ENCODE data around the gene PKIG. TPM values are rescaled to one million over a fixed set of nuclear protein-coding genes. Genes with fewer than 3 reads are reported as not detected.

The PKIG gene
- polyA plus RNA-seq, 1 donor from 2014 or later = 174 TPM

DNA sequence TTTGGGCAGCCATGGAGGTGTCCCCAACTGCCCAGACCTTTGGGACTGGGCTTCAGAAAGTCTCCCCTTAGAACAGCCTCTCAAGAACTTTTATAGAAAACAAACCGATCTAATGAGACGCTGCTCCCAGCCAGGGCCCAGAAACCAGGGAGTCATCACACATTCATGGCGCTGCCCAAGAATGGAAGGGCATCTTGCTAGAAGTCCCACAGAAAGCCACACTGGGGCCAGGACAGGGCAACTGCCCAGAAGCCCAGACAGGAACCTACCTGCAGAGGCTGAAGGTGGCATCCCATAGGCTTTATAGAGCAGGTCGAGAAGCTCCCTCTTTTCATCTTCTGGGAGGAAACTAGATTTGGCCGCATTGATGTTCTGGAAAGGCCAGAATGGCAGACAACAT is 37.7 kb downstream of the PKIG start:
- TF ChIP-seq SMC3 (conservative IDR thresholded peaks at IDR 0.05; ENCODE audit: poor library complexity) = no peak
- TF ChIP-seq TAF1 (IDR thresholded peaks at IDR 0.05; ENCODE audit: low read depth) = no peak
- no peak for TF ChIP-seq CTCF (IDR thresholded peaks at IDR 0.05; ENCODE audit: poor library complexity, severe bottlenecking)
- TF ChIP-seq EZH2 (IDR thresholded peaks at IDR 0.05; ENCODE audit: borderline replicate concordance, insufficient read depth, low read length, poor library complexity, severe bottlenecking) = no peak
- TF ChIP-seq POLR2AphosphoS5 (IDR thresholded peaks at IDR 0.05) = no peak
- no peak for TF ChIP-seq MXI1 (conservative IDR thresholded peaks at IDR 0.05; ENCODE audit: poor library complexity, severe bottlenecking)
- TF ChIP-seq, protein P1, sequence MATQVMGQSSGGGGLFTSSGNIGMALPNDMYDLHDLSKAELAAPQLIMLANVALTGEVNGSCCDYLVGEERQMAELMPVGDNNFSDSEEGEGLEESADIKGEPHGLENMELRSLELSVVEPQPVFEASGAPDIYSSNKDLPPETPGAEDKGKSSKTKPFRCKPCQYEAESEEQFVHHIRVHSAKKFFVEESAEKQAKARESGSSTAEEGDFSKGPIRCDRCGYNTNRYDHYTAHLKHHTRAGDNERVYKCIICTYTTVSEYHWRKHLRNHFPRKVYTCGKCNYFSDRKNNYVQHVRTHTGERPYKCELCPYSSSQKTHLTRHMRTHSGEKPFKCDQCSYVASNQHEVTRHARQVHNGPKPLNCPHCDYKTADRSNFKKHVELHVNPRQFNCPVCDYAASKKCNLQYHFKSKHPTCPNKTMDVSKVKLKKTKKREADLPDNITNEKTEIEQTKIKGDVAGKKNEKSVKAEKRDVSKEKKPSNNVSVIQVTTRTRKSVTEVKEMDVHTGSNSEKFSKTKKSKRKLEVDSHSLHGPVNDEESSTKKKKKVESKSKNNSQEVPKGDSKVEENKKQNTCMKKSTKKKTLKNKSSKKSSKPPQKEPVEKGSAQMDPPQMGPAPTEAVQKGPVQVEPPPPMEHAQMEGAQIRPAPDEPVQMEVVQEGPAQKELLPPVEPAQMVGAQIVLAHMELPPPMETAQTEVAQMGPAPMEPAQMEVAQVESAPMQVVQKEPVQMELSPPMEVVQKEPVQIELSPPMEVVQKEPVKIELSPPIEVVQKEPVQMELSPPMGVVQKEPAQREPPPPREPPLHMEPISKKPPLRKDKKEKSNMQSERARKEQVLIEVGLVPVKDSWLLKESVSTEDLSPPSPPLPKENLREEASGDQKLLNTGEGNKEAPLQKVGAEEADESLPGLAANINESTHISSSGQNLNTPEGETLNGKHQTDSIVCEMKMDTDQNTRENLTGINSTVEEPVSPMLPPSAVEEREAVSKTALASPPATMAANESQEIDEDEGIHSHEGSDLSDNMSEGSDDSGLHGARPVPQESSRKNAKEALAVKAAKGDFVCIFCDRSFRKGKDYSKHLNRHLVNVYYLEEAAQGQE (IDR thresholded peaks at IDR 0.05; ENCODE audit: borderline replicate concordance) = no peak
- no peak for TF ChIP-seq EP300 (conservative IDR thresholded peaks at IDR 0.05; ENCODE audit: poor library complexity, severe bottlenecking)
- no peak for TF ChIP-seq RAD21 (conservative IDR thresholded peaks at IDR 0.05)
- Histone ChIP-seq H2AFZ (ENCODE audit: low read depth, low read length) (no peak overlapping the region), H3K27ac (ENCODE audit: low read length) (no peak overlapping the region), H3F3A (ENCODE audit: insufficient read depth, low read length, poor library complexity, severe bottlenecking) (no peaks in the 10 kb centered on the region), H3K27me3 (ENCODE audit: insufficient read depth, low read depth, low read length) (no peaks in the 10 kb centered on the region), H4K20me1 (ENCODE audit: insufficient read depth) (no peaks in the 10 kb centered on the region), H3K79me2 (replicated peaks; ENCODE audit: insufficient read depth, low read length) (no peaks in the 10 kb centered on the region), H3K9ac (ENCODE audit: low read length) (no peak overlapping the region), H3K4me3 (ENCODE audit: low read length) (no peak overlapping the region), H3K9me2 (ENCODE audit: insufficient read depth, low read length) (no peaks in the 10 kb centered on the region), H3K36me3 (ENCODE audit: insufficient read depth, low read length) (peaks cover 5% of the 10 kb centered on the region), H3K4me2 (ENCODE audit: low read length) (no peak overlapping the region), H3K9me3 (ENCODE audit: low read length) (no peaks in the 10 kb centered on the region)

DNA sequence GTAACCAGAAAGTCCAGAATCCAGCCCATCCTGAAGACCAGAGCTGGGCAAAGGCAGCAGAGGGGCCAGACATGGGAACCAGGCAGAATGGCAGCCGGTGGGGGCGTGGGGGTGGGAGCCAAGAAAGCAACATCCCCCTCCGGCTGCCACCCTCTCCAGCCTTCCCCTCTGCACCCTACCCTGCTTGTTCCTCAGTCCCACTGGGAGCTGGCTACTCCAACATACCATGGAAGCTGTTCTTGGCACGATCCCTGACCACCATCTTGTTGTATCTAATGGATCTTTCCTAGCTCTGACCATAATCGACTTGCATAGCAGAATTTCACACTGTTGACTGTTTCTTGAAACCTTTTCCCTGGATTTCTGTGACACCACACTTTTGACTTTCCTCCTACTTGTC is 38.9 kb downstream of the PKIG start:
- Histone ChIP-seq H3K27ac (ENCODE audit: low read length) (no peak overlapping the region), H4K20me1 (ENCODE audit: insufficient read depth) (no peaks in the 10 kb centered on the region), H3K9me3 (ENCODE audit: low read length) (no peaks in the 10 kb centered on the region), H3K9ac (ENCODE audit: low read length) (no peak overlapping the region), H3K4me3 (ENCODE audit: low read length) (no peak overlapping the region), H3K4me2 (ENCODE audit: low read length) (no peak overlapping the region), H3K36me3 (ENCODE audit: insufficient read depth, low read length) (peaks cover 5% of the 10 kb centered on the region), H3F3A (ENCODE audit: insufficient read depth, low read length, poor library complexity, severe bottlenecking) (no peaks in the 10 kb centered on the region), H2AFZ (ENCODE audit: low read depth, low read length) (no peak overlapping the region), H3K9me2 (ENCODE audit: insufficient read depth, low read length) (no peaks in the 10 kb centered on the region), H3K79me2 (replicated peaks; ENCODE audit: insufficient read depth, low read length) (no peaks in the 10 kb centered on the region), H3K27me3 (ENCODE audit: insufficient read depth, low read depth, low read length) (no peaks in the 10 kb centered on the region)
- no peak for TF ChIP-seq SMC3 (conservative IDR thresholded peaks at IDR 0.05; ENCODE audit: poor library complexity)
- no peak for TF ChIP-seq EZH2 (IDR thresholded peaks at IDR 0.05; ENCODE audit: borderline replicate concordance, insufficient read depth, low read length, poor library complexity, severe bottlenecking)
- TF ChIP-seq MXI1 (conservative IDR thresholded peaks at IDR 0.05; ENCODE audit: poor library complexity, severe bottlenecking) = no peak
- TF ChIP-seq RAD21 (conservative IDR thresholded peaks at IDR 0.05) = no peak
- no peak for TF ChIP-seq TAF1 (IDR thresholded peaks at IDR 0.05; ENCODE audit: low read depth)
- TF ChIP-seq EP300 (conservative IDR thresholded peaks at IDR 0.05; ENCODE audit: poor library complexity, severe bottlenecking) = no peak
- TF ChIP-seq, protein P1 (IDR thresholded peaks at IDR 0.05; ENCODE audit: borderline replicate concordance) = no peak
- TF ChIP-seq POLR2AphosphoS5 (IDR thresholded peaks at IDR 0.05) = no peak
- TF ChIP-seq CTCF (IDR thresholded peaks at IDR 0.05; ENCODE audit: poor library complexity, severe bottlenecking) = no peak

Data from neural cell (in vitro differentiated cells).